ENCODE results near the gene HACE1. TPM values are rescaled to one million over a fixed set of nuclear protein-coding genes. Genes with fewer than 3 reads are reported as not detected.
"Not testable (repeated sequence)": the region's sequence is repeated elsewhere in the genome, so short reads cannot be mapped to it uniquely, and the experiment has no call there.

The HACE1 gene
- total and polyA plus RNA-seq, 3 experiments from 2014 or later: 8.3 to 10.6 (median 8.5) TPM

- no peak overlapping the region for H3K27ac ChIP-seq (ENCODE audit: low read depth, low read length)
- POLR2A ChIA-PET: no interaction called here
- no peak overlapping the region for H3K27ac Mint-ChIP-seq
- no peaks in the 10 kb centered on the region for H3K27me3 Mint-ChIP-seq
- peaks cover 13 to 20% (median 16%) of the 10 kb centered on the region in 5 donors for H3K9me3 Mint-ChIP-seq
- no peaks in the 10 kb centered on the region for H3K4me1 ChIP-seq (ENCODE audit: insufficient read depth, low read length)
- H3K4me3 ChIP-seq (ENCODE audit: low read length): no peak overlapping the region
- no peak overlapping the region for H3K4me3 Mint-ChIP-seq
- no peaks in the 10 kb centered on the region for H3K36me3 ChIP-seq (ENCODE audit: insufficient read depth, low read length)
- H3K4me1 Mint-ChIP-seq: no peaks in the 10 kb centered on the region
- H3K36me3 Mint-ChIP-seq: peaks cover 26 to 39% (median 38%) of the 10 kb centered on the region in 3 donors
- H3K9me3 ChIP-seq (ENCODE audit: low read length): peaks cover 8% of the 10 kb centered on the region
- DNase-seq: no peak
- CTCF ChIA-PET: no interaction called here
- H3K27me3 ChIP-seq (ENCODE audit: insufficient read depth, low read length, poor library complexity, severe bottlenecking): no peaks in the 10 kb centered on the region
Observed at GRCh38 chr6:104750449-104750848, 109.3 kb downstream of the HACE1 start.

- H3K4me3 ChIP-seq (ENCODE audit: low read length); H3K27ac Mint-ChIP-seq; H3K4me3 Mint-ChIP-seq; H3K4me1 Mint-ChIP-seq; H3K27ac ChIP-seq (ENCODE audit: low read depth, low read length); H3K27me3 ChIP-seq (ENCODE audit: insufficient read depth, low read length, poor library complexity, severe bottlenecking); CTCF ChIA-PET; H3K36me3 Mint-ChIP-seq; H3K36me3 ChIP-seq (ENCODE audit: insufficient read depth, low read length); H3K4me1 ChIP-seq (ENCODE audit: insufficient read depth, low read length); DNase-seq; H3K9me3 ChIP-seq (ENCODE audit: low read length); H3K9me3 Mint-ChIP-seq; H3K27me3 Mint-ChIP-seq; POLR2A ChIA-PET: not testable (repeated sequence)
Observed at GRCh38 chr6:104739124-104739523, 120.6 kb downstream of the HACE1 start.

- DNase-seq; H3K4me1 Mint-ChIP-seq; H3K27me3 Mint-ChIP-seq; H3K27me3 ChIP-seq (ENCODE audit: insufficient read depth, low read length, poor library complexity, severe bottlenecking); H3K9me3 ChIP-seq (ENCODE audit: low read length); H3K4me1 ChIP-seq (ENCODE audit: insufficient read depth, low read length); H3K36me3 Mint-ChIP-seq; H3K4me3 ChIP-seq (ENCODE audit: low read length); H3K27ac Mint-ChIP-seq; H3K4me3 Mint-ChIP-seq; H3K27ac ChIP-seq (ENCODE audit: low read depth, low read length); H3K9me3 Mint-ChIP-seq; CTCF ChIA-PET; POLR2A ChIA-PET; H3K36me3 ChIP-seq (ENCODE audit: insufficient read depth, low read length): not testable (repeated sequence)
Observed at GRCh38 chr6:104737567-104737966, 122.2 kb downstream of the HACE1 start.

- Histone ChIP-seq H3K4me3 (ENCODE audit: low read length) (no peak overlapping the region), H3K27ac (ENCODE audit: low read depth, low read length) (no peak overlapping the region), H3K27me3 (ENCODE audit: insufficient read depth, low read length, poor library complexity, severe bottlenecking) (no peaks in the 10 kb centered on the region), H3K9me3 (ENCODE audit: low read length) (no peaks in the 10 kb centered on the region), H3K4me1 (ENCODE audit: insufficient read depth, low read length) (no peaks in the 10 kb centered on the region), H3K36me3 (ENCODE audit: insufficient read depth, low read length) (no peaks in the 10 kb centered on the region)
- Mint-ChIP-seq H3K36me3 (peaks cover 4 to 15% (median 8%) of the 10 kb centered on the region in 3 donors), H3K27me3 (no peaks in the 10 kb centered on the region), H3K27ac (no peak overlapping the region), H3K4me1 (no peaks in the 10 kb centered on the region), H3K4me3 (no peak overlapping the region), H3K9me3 (peaks cover 0 to 3% (median 0%) of the 10 kb centered on the region in 5 donors)
- no peak for DNase-seq
- CTCF ChIA-PET: no interaction called here
- POLR2A ChIA-PET: no interaction called here
Observed at GRCh38 chr6:104736545-104736944, 123.2 kb downstream of the HACE1 start.

GRCh38 chr6:104730450-104730849, 129.3 kb downstream of the HACE1 start:
- H3K4me3 ChIP-seq (ENCODE audit: low read length): no peak overlapping the region
- Mint-ChIP-seq H3K27ac (no peak overlapping the region), H3K36me3 (peaks cover 4 to 24% (median 8%) of the 10 kb centered on the region in 3 donors), H3K9me3 (no peaks in the 10 kb centered on the region), H3K27me3 (no peaks in the 10 kb centered on the region), H3K4me1 (no peaks in the 10 kb centered on the region), H3K4me3 (no peak overlapping the region)
- no peak overlapping the region for H3K27ac ChIP-seq (ENCODE audit: low read depth, low read length)
- no peaks in the 10 kb centered on the region for H3K4me1 ChIP-seq (ENCODE audit: insufficient read depth, low read length)
- no peaks in the 10 kb centered on the region for H3K27me3 ChIP-seq (ENCODE audit: insufficient read depth, low read length, poor library complexity, severe bottlenecking)
- POLR2A ChIA-PET: no interaction called here
- no peaks in the 10 kb centered on the region for H3K9me3 ChIP-seq (ENCODE audit: low read length)
- no peaks in the 10 kb centered on the region for H3K36me3 ChIP-seq (ENCODE audit: insufficient read depth, low read length)
- no peak for DNase-seq
- CTCF ChIA-PET: no interaction called here

- Histone ChIP-seq H3K4me1 (ENCODE audit: insufficient read depth, low read length) (no peaks in the 10 kb centered on the region), H3K27me3 (ENCODE audit: insufficient read depth, low read length, poor library complexity, severe bottlenecking) (no peaks in the 10 kb centered on the region), H3K27ac (ENCODE audit: low read depth, low read length) (no peak overlapping the region), H3K9me3 (ENCODE audit: low read length) (no peaks in the 10 kb centered on the region), H3K4me3 (ENCODE audit: low read length) (no peak overlapping the region), H3K36me3 (ENCODE audit: insufficient read depth, low read length) (no peaks in the 10 kb centered on the region)
- no peaks in the 10 kb centered on the region for H3K27me3 Mint-ChIP-seq
- H3K36me3 Mint-ChIP-seq: peaks cover 4 to 23% (median 8%) of the 10 kb centered on the region in 3 donors
- H3K27ac Mint-ChIP-seq: no peak overlapping the region
- POLR2A ChIA-PET: no interaction called here
- H3K4me3 Mint-ChIP-seq: no peak overlapping the region
- no peaks in the 10 kb centered on the region for H3K4me1 Mint-ChIP-seq
- CTCF ChIA-PET: no interaction called here
- DNase-seq: no peak
- no peaks in the 10 kb centered on the region for H3K9me3 Mint-ChIP-seq
Observed at GRCh38 chr6:104729433-104729832, 130.3 kb downstream of the HACE1 start.

- H3K27me3 Mint-ChIP-seq: no peaks in the 10 kb centered on the region
- no peak overlapping the region for H3K27ac ChIP-seq (ENCODE audit: low read depth, low read length)
- no peak overlapping the region for H3K4me3 ChIP-seq (ENCODE audit: low read length)
- H3K4me1 Mint-ChIP-seq: no peaks in the 10 kb centered on the region
- no peaks in the 10 kb centered on the region for H3K27me3 ChIP-seq (ENCODE audit: insufficient read depth, low read length, poor library complexity, severe bottlenecking)
- H3K27ac Mint-ChIP-seq: no peak overlapping the region
- no peaks in the 10 kb centered on the region for H3K9me3 ChIP-seq (ENCODE audit: low read length)
- ChIA-PET CTCF (no interaction called here), POLR2A (no interaction called here)
- H3K4me1 ChIP-seq (ENCODE audit: insufficient read depth, low read length): no peaks in the 10 kb centered on the region
- H3K36me3 Mint-ChIP-seq: peaks cover 6 to 23% (median 8%) of the 10 kb centered on the region in 3 donors
- no peak for DNase-seq
- no peaks in the 10 kb centered on the region for H3K36me3 ChIP-seq (ENCODE audit: insufficient read depth, low read length)
- H3K4me3 Mint-ChIP-seq: no peak overlapping the region
- H3K9me3 Mint-ChIP-seq: no peaks in the 10 kb centered on the region
Observed at GRCh38 chr6:104728448-104728847, 131.3 kb downstream of the HACE1 start.

- Mint-ChIP-seq H3K9me3 (no peaks in the 10 kb centered on the region), H3K27me3 (no peaks in the 10 kb centered on the region), H3K36me3 (peaks cover 0 to 4% (median 2%) of the 10 kb centered on the region in 3 donors), H3K4me3 (no peak overlapping the region), H3K4me1 (no peaks in the 10 kb centered on the region), H3K27ac (no peak overlapping the region)
- Histone ChIP-seq H3K4me3 (ENCODE audit: low read length) (no peak overlapping the region), H3K9me3 (ENCODE audit: low read length) (no peaks in the 10 kb centered on the region), H3K27me3 (ENCODE audit: insufficient read depth, low read length, poor library complexity, severe bottlenecking) (no peaks in the 10 kb centered on the region), H3K36me3 (ENCODE audit: insufficient read depth, low read length) (no peaks in the 10 kb centered on the region), H3K27ac (ENCODE audit: low read depth, low read length) (no peak overlapping the region), H3K4me1 (ENCODE audit: insufficient read depth, low read length) (no peaks in the 10 kb centered on the region)
- ChIA-PET POLR2A (no interaction called here), CTCF (no interaction called here)
- DNase-seq: no peak
Observed at GRCh38 chr6:104718672-104719071, 141.0 kb downstream of the HACE1 start.

- H3K27ac ChIP-seq (ENCODE audit: low read depth, low read length): no peak overlapping the region
- no peaks in the 10 kb centered on the region for H3K4me1 Mint-ChIP-seq
- no peak overlapping the region for H3K27ac Mint-ChIP-seq
- H3K4me3 ChIP-seq (ENCODE audit: low read length): no peak overlapping the region
- H3K4me3 Mint-ChIP-seq: no peak overlapping the region
- peaks cover 0 to 2% of the 10 kb centered on the region in 2 donors for H3K27me3 Mint-ChIP-seq
- DNase-seq: no peak
- no peaks in the 10 kb centered on the region for H3K36me3 ChIP-seq (ENCODE audit: insufficient read depth, low read length)
- H3K9me3 Mint-ChIP-seq: no peaks in the 10 kb centered on the region
- POLR2A ChIA-PET: no interaction called here
- no peaks in the 10 kb centered on the region for H3K27me3 ChIP-seq (ENCODE audit: insufficient read depth, low read length, poor library complexity, severe bottlenecking)
- H3K9me3 ChIP-seq (ENCODE audit: low read length): no peaks in the 10 kb centered on the region
- H3K4me1 ChIP-seq (ENCODE audit: insufficient read depth, low read length): no peaks in the 10 kb centered on the region
- H3K36me3 Mint-ChIP-seq: peaks cover 0 to 4% (median 0%) of the 10 kb centered on the region in 3 donors
- CTCF ChIA-PET: no interaction called here
Observed at GRCh38 chr6:104716858-104717257, 142.9 kb downstream of the HACE1 start.

All from CD8-positive, alpha-beta memory T cell (primary cell).